ENCODE measurements around the gene CDK15. TPM values are rescaled to one million over a fixed set of nuclear protein-coding genes. Genes with fewer than 3 reads are reported as not detected.
A peak's percentile ranks its signal among the peaks of the same experiment; 100 is the strongest.

Gene CDK15
- total and polyA plus RNA-seq, 2 experiments from 2014 or later = 0.27 TPM; not detected in 1

DNA sequence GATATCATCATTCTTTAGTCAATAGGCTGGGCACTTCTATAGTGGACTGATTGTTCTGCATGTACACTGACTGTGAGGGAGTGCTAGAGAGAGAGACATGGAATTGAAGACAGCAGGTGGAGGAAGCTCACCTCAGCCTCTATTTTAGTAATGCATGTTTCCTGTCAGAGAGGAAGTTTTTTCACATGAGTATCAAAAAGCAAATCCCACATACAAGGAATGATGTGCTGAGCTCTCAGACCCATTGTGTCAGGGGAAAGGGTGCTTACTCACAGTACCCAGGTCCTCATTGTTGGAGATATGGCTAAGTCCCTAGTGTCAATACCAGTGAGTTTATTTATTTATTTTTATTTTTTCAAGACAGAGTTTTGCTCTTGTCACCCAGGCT lies 9.9 kb upstream of the CDK15 start:
- H3K27me3 Mint-ChIP-seq (ENCODE audit: insufficient read depth, low read depth, poor library complexity) = no peaks in the 10 kb centered on the region
- Histone ChIP-seq H2AFZ (no peak overlapping the region), H3K4me2 (no peak overlapping the region), H3F3A (replicated peaks; ENCODE audit: low read depth) (no peaks in the 10 kb centered on the region), H3K36me3 (ENCODE audit: insufficient read depth) (no peaks in the 10 kb centered on the region), H3K27ac (ENCODE audit: low read depth) (no peak overlapping the region), H3K27me3 (ENCODE audit: insufficient read depth) (no peaks in the 10 kb centered on the region), H3K4me3 (no peak overlapping the region), H3K4me1 (ENCODE audit: insufficient read depth) (no peaks in the 10 kb centered on the region), H4K20me1 (replicated peaks; ENCODE audit: insufficient read depth) (no peaks in the 10 kb centered on the region), H3K79me2 (replicated peaks; ENCODE audit: insufficient read depth) (no peaks in the 10 kb centered on the region), H3K9me2 (ENCODE audit: insufficient read depth) (no peaks in the 10 kb centered on the region)
- no peaks in the 10 kb centered on the region for H3K4me1 Mint-ChIP-seq
- no peak for DNase-seq (ENCODE audit: low spot score)
- no peaks in the 10 kb centered on the region for H3K36me3 Mint-ChIP-seq (ENCODE audit: low read depth)
- TF ChIP-seq JUNB (IDR thresholded peaks at IDR 0.05; ENCODE audit: unreplicated experiment) (no peak), POLR2AphosphoS5 (IDR thresholded peaks at IDR 0.05; ENCODE audit: low read depth) (no peak), STAT1 (IDR thresholded peaks at IDR 0.05; ENCODE audit: unreplicated experiment) (no peak), REST (IDR thresholded peaks at IDR 0.05; ENCODE audit: unreplicated experiment) (no peak), ZNF331 (CRISPR knock-in tag; IDR thresholded peaks at IDR 0.05; ENCODE audit: low read depth) (no peak), EZH2 (IDR thresholded peaks at IDR 0.05; ENCODE audit: low read depth, unreplicated experiment) (no peak), NANOG (IDR thresholded peaks at IDR 0.05; ENCODE audit: borderline replicate concordance) (no peak), ZNF114 (CRISPR knock-in tag; IDR thresholded peaks at IDR 0.05) (no peak), CREB1 (CRISPR knock-in tag; IDR thresholded peaks at IDR 0.05; ENCODE audit: low read depth) (no peak), ZNF462 (CRISPR knock-in tag; IDR thresholded peaks at IDR 0.05) (no peak), ETS1 (IDR thresholded peaks at IDR 0.05) (no peak), EZH2phosphoT487 (IDR thresholded peaks at IDR 0.05; ENCODE audit: unreplicated experiment) (no peak)
- TF ChIP-seq, protein P1, sequence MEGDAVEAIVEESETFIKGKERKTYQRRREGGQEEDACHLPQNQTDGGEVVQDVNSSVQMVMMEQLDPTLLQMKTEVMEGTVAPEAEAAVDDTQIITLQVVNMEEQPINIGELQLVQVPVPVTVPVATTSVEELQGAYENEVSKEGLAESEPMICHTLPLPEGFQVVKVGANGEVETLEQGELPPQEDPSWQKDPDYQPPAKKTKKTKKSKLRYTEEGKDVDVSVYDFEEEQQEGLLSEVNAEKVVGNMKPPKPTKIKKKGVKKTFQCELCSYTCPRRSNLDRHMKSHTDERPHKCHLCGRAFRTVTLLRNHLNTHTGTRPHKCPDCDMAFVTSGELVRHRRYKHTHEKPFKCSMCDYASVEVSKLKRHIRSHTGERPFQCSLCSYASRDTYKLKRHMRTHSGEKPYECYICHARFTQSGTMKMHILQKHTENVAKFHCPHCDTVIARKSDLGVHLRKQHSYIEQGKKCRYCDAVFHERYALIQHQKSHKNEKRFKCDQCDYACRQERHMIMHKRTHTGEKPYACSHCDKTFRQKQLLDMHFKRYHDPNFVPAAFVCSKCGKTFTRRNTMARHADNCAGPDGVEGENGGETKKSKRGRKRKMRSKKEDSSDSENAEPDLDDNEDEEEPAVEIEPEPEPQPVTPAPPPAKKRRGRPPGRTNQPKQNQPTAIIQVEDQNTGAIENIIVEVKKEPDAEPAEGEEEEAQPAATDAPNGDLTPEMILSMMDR (conservative IDR thresholded peaks at IDR 0.05; ENCODE audit: low read depth in 2 of 2) = no peak
- no peaks in the 10 kb centered on the region for H3K9me3 Mint-ChIP-seq
- no peak overlapping the region for H3K4me3 Mint-ChIP-seq
- no peak overlapping the region for H3K27ac Mint-ChIP-seq
- ATAC-seq = peak; percentile 21; the same call in 1 of the 3 replicates
